Left ventricle myocardium inferior (tissue), 1 donor: ENCODE measurements around the gene MAP7. TPM values are rescaled to one million over a fixed set of nuclear protein-coding genes. Genes with fewer than 3 reads are reported as not detected.
"Not testable (repeated sequence)": the region's sequence is repeated elsewhere in the genome, so short reads cannot be mapped to it uniquely, and the experiment has no call there.

Source experiments
- DNase-seq: peaks from one replicate; pipeline ENCODE4 v3.0.0-alpha.2; 2020
- H3K27ac ChIP-seq: fragments of 200-600 bp; replicated peaks from 2 replicates; pipeline ENCODE4 v1.8.0; 2021
- H3K27me3 ChIP-seq: fragments of 200-600 bp; 2 replicates; pipeline ENCODE4 v1.8.0; 2021; ENCODE audit warnings: low read depth
- H3K36me3 ChIP-seq: fragments of 200-600 bp; 2 replicates; pipeline ENCODE4 v1.8.0; 2021
- H3K4me1 ChIP-seq: fragments of 200-600 bp; 2 replicates; pipeline ENCODE4 v1.8.0; 2021
- H3K4me3 ChIP-seq: fragments of 200-600 bp; 2 replicates; pipeline ENCODE4 v1.8.0; 2021; ENCODE audit warnings: mild to moderate bottlenecking, moderate library complexity
- H3K9me3 ChIP-seq: fragments of 200-600 bp; replicated peaks from 2 replicates; pipeline ENCODE4 v1.8.0; 2021
- CTCF ChIP-seq: fragments of 200-600 bp; IDR thresholded peaks from 2 replicates; pipeline ENCODE4 v1.8.0; 2021; ENCODE audit warnings: antibody characterized with exemption, mild to moderate bottlenecking, borderline replicate concordance
- intact Hi-C: fragments of 100-400 bp; cut with micrococcal nuclease; formaldehyde crosslinking; loops from one replicate; pipeline ENCODE4 v1.11.0; 2022
- total RNA-seq: library from RNA; stranded (reverse); fragmentation: NEBNext Ultra II Directional; extraction: Animal tissue kit (Norgen Biotek cat#: 25700); gene quantifications from one replicate; pipeline ENCODE4 v1.2.1, GENCODE V29; 2021
- donor health status: DM: no; HTN: yes; CAD: no; lungs with severe emphysema.

MAP7 gene
- total RNA-seq, 1 donor from 2014 or later = 3.1 TPM

- Histone ChIP-seq H3K27me3 (no peaks in the 10 kb centered on the region), H3K36me3 (no peaks in the 10 kb centered on the region), H3K27ac (no peak overlapping the region), H3K4me3 (no peak overlapping the region), H3K9me3 (no peaks in the 10 kb centered on the region), H3K4me1 (peaks cover 1% of the 10 kb centered on the region)
- no peak for DNase-seq
- TF ChIP-seq CTCF = no peak
- intact Hi-C loops = no loop called here
These were observed 58.5 kb downstream of the MAP7 start for GRCh38 chr6:136491754-136492153.

- intact Hi-C loops = no loop called here
- Histone ChIP-seq H3K36me3 (no peaks in the 10 kb centered on the region), H3K4me1 (peaks cover 6% of the 10 kb centered on the region), H3K27ac (no peak overlapping the region), H3K4me3 (no peak overlapping the region), H3K27me3 (no peaks in the 10 kb centered on the region), H3K9me3 (no peaks in the 10 kb centered on the region)
- no peak for TF ChIP-seq CTCF
- no peak for DNase-seq
These were observed 59.0 kb downstream of the MAP7 start for GRCh38 chr6:136491251-136491650.

GRCh38 chr6:136489689-136490033, 60.6 kb downstream of the MAP7 start:
- H3K4me3 ChIP-seq, DNase-seq, H3K9me3 ChIP-seq, intact Hi-C loops, H3K27ac ChIP-seq, H3K36me3 ChIP-seq, H3K27me3 ChIP-seq: not testable (repeated sequence)
- H3K4me1 ChIP-seq = peaks cover 13% of the 10 kb centered on the region

DNA sequence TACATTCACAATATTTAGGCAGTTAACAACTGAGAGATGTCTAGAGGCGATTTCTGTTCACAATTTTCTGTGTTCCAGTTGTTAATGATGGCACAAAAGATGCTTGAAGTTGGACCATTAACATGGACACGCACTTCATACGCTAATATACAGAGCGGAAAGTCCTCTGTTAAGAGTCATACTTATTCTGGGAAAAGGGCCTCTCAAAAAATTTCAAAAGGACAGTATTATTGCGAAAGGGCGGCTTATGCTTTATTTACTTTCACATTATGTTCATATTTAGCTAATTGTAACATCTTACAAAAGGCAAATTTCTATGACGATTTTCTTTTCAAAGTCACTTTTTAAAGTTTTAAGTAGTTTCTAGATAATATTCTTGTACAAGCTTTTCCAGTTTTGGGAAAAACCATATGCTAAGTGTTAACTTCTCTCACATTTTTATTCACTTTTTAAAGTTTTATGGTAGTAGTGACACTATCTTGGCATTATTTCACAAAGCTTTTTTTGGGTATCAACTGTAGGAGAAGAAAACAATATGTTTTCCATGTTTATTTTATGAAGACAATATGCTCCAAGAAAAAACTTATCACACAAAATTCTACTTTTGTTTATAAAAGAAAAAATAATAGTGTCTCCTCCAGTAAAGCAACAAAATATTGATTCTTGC, 62.3 kb downstream of the MAP7 start:
- no peaks in the 10 kb centered on the region for H3K36me3 ChIP-seq
- no peak overlapping the region for H3K27ac ChIP-seq
- no peak for TF ChIP-seq CTCF
- DNase-seq = no peak
- H3K27me3 ChIP-seq = no peaks in the 10 kb centered on the region
- intact Hi-C loops = no loop called here
- H3K4me1 ChIP-seq = peaks cover 13% of the 10 kb centered on the region
- no peaks in the 10 kb centered on the region for H3K9me3 ChIP-seq
- no peak overlapping the region for H3K4me3 ChIP-seq

- H3K4me1 ChIP-seq = peaks cover 13% of the 10 kb centered on the region
- no peak for TF ChIP-seq CTCF
- DNase-seq = no peak
These were observed 63.9 kb downstream of the MAP7 start for GRCh38 chr6:136486357-136486756.

DNA sequence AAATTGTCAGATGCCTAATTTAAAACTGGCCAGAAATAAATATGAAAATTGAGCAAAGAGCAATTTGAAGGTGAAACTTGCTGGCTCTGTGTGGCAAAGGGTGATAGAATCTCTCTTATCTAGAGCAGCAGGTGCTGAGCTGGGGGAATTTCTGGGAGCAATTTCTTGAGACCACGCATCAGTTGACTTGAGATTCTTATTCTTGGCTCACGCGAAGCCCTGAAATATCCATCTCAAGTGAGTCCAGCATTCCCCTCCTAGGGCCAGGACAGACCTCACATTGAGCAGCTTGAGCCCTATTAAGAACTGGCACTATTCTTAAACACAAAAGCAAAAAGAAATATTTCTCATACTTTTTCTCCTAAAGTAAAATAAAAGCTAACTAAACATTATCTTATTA, 66.3 kb downstream of the MAP7 start:
- H3K27me3 ChIP-seq = no peaks in the 10 kb centered on the region
- intact Hi-C loops = no loop called here
- H3K9me3 ChIP-seq = peaks cover 7% of the 10 kb centered on the region
- no peak for DNase-seq
- H3K4me3 ChIP-seq = no peak overlapping the region
- no peaks in the 10 kb centered on the region for H3K36me3 ChIP-seq
- H3K27ac ChIP-seq = no peak overlapping the region
- TF ChIP-seq CTCF = no peak
- peaks cover 13% of the 10 kb centered on the region for H3K4me1 ChIP-seq

More at GRCh38 chr6:136486357-136486756, 63.9 kb downstream of the MAP7 start:
- no peaks in the 10 kb centered on the region for H3K9me3 ChIP-seq
- no peak overlapping the region for H3K27ac ChIP-seq
- H3K27me3 ChIP-seq = no peaks in the 10 kb centered on the region
- no peaks in the 10 kb centered on the region for H3K36me3 ChIP-seq
- intact Hi-C loops = no loop called here
- H3K4me3 ChIP-seq = no peak overlapping the region

DNA sequence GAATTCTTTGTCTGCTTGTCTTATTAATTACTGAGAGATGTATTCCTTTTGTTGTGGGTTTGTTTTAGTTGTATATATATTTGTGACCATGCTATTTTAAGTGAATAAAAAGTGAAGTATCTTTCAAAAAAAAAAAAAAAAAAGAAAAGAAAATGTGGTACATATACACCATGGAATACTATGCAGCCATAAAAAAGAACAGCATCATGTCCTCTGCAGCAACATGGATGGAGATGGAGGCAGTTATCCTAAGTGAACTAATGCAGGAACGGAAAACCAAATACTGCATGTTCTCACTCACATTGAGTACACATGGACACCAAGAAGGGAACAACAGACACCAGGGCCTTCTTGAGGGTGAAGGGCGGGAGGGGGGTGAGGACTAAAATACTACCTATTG, 67.2 kb downstream of the MAP7 start:
- H3K36me3 ChIP-seq, intact Hi-C loops, H3K27me3 ChIP-seq, H3K9me3 ChIP-seq, H3K4me3 ChIP-seq, DNase-seq, H3K27ac ChIP-seq: not testable (repeated sequence)
- peaks cover 13% of the 10 kb centered on the region for H3K4me1 ChIP-seq
